Activated CD4-positive, alpha-beta T cell treated with anti-CD3 and anti-CD28 coated beads, Interleukin-2, Interleukin-6, amounts not matched to agents 100 ng/mL and 50 ng/mL, durations not matched to agents 16 hours and 8 hours (primary cell): Measurements from ENCODE around the gene HPSE2.
A peak's percentile ranks its signal among the peaks of the same experiment; 100 is the strongest.

Source experiments
- DNase-seq: peaks from one replicate; pipeline ENCODE4 v3.0.0-alpha.2; 2020

Gene HPSE2

DNA sequence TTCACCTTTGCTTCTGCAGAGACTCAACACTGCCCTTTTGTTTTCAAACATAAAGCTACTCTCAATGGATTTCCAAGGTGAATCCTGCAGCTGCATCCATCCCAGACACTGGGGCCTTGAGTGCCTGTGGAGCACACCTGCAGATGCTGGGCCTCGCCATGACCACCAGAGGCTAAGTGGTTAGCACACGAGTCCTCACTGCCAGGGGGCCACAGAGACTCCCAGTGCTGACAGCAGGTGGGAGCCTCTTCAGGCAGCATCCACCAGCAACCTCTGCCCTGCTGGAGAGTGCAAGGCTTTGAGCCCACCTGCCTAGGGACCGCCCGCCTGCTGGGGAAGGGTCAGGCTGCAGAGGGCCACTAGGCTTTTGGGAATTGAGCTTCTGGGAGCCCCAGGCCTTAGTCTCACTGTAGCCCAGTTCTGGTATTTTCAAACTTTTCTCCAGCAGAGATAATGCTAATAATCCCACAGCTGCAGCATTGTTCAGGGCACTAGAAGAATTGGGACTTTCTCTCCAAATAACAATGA, 779.5 kb downstream of the HPSE2 start:
- DNase-seq, result no peak

DNA sequence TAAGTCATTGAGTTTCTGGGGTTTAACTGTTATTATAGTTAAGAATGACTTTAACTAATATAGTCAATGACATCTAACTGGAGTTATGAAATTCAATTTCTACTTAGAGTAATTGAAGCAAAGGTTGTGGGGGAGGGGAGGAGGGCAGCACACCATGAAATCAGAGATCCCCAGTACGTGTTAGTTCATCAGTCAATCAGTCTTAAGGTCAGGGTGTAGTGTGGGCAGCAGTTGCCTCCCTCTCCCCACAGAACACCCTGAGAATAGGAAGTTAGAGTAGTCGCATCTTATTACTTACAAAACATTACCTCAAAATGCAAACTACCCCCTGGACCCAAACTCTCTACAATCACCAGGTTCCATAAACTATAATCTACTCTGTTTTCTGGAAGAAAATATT, 781.9 kb downstream of the HPSE2 start:
- no peak for DNase-seq

DNA sequence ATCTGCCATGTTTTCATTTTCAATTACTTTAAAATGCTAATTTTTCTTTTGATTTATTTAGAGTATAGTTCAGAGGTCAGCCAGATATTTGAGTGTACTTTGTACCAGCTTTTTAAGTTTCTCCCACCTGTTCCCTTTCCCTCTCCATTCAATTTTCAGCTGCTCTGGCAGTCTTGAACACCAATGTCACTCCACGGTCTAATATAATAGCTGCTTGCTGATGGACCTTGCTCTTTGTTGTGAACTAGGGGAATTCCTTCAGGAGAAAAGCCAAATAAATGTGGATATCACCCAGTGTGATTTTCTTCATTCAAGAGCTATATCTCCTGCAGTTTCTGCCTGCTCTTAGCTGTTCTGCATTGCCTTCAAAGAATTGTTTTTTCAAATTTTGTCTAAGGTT, 785.0 kb downstream of the HPSE2 start:
- no peak for DNase-seq

DNA sequence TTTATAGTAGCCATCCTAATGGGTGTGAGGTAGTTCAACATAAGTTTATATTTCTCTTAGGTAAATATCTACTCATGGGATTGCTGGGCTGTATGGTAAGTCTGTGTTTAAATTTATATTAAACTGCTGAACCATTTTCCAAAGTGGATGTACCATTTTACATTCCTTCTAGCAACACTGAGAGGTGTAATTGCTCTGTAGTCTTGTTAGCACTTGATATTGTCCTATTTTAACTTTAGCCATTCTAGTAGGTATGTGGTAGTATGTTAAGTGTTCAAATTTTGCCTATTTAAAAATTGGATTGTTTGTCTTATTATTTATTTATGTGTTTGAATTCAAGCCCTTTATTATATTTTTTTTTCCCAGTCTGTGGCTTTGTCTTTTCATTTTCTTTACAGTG, 786.4 kb downstream of the HPSE2 start:
- DNase-seq, result no peak

DNA sequence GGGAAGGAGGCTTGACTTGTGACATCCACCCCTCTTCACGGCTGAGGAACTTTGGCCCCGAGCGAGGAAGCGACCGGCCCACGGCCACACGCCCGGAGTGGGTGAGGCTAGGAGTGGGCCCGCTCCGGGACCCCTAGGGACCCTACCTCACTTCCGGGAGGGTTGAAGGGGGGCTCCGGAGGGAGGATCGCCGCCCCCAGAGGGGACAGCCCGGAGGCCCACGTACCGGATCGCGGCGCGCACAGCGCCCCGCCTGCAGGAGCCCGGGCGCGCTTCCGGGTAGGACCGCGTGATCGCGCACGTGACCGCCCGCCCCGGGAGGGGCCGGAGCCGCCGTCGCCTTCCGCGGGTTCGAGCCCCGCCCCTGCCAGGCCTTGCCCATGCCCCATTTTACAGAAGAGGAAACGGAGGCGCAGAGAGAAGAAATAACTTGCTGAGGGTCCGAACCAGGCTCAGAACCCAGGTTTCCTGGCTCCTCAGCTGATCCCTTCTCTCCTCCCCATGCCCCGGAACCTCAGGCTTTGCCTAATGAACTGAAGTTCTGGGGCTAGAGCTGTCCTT, 788.9 kb downstream of the HPSE2 start, which contains the start of gene HPS1:
HPS1 (minus strand) TSS at position 275 of the 561 bp plus-strand sequence. CDS start 3,695 bp downstream, outside the sequence.
- peak; percentile 90 for DNase-seq

DNA sequence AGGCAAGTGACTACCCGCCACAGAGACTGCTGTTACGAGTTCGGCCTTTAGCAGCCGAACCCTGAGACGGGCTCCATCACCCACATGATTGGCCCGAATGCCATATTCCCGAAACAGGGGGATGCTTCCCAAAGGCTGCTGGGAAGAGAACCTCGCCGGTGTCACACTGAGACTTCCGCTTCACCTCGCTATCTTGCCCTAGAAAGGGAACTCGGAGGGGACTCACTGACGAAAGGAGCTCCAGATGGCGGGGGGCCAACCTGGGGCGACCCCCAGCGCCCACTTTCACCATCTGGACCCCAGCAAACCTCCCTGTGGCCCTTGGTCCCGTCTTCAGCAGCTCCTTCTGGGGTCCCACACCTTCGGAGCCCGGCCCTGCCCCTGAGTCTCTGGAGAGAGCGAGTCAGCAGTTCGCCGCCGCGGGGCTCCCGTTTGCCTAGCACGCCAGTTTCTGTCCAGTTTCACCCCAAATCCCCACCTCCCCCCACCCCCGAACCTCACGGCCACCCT, 789.4 kb downstream of the HPSE2 start:
- DNase-seq, result peak; percentile 44

DNA sequence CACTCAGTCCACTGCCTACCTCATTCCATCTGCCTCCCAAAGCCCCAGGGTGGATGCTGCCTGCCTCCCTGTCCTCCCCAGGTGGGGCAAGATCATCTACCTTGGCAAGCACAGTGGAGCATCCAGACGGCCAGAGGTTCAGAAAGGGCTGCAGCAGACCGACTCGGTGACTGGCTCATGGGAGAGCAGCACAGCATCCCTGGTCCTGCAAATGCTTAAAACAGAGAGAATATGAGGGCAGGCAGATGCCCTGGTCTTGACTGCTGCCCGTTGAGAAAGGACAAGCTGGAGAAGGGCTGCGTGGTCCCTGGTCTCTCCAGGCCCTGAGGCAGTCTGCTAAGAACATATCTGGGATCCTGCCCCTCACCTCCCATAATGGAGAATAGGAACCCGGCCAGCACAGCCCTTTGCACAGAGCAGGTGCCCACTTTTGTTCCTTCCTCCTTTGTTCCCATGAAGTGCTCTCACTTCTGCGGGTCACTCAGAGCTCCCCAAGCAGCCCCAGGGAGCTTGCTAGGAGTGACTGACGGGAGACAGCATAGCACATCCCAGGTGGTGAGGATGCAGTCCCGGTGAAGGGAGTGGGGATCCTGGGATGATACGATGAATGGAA, 790.3 kb downstream of the HPSE2 start:
- no peak for DNase-seq

DNA sequence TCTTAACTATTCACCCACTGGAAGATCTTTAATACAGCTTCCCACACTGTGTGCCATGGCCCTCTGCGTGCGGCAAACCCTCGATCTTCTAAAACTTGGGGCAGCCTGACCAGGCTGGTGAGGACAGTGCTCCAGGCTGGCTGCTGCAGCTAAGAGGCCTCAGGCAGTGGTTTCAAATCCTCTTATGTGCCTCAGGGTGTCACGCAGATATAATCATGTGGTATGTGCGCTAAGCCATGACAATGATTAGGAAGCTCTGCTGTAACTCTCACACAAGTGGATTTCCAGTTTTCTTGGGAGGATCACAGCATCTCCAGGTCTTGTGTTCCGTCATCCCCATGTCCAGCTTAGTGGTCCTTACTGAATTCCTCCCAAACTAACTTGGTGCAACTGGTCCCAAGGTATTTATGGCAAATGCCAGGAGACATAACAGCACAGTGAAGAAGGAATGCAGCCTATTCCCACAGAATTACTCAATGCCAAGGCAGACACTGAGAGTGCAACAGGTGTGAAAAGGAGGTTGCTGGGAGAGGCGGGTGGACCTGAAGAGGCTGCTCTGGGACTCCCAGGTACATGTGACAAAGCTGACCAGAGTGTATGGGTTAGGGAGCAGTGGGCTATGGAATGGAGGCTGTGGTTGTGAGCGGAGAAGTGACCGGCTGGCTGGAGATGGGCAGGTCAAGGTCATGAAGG, 791.2 kb downstream of the HPSE2 start:
- DNase-seq, result no peak

DNA sequence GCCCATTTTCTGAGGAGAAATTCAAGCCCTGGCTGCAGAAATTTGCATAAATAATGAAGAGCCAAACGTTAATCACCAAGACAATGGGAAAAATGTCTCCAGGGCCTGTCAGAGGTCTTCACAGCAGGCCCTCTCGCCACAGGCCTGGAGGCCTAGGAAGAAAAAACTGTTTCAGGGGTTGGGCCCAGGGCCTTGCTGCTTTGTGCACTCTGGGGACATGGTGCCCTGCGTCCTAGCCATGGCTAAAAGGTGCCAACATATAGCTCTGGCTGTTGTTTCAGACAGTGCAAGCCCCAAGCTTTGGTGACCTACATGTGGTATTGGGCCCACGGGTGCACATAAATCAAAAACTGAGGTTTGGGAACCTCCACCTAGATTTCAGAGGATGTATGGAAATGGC, 796.9 kb downstream of the HPSE2 start:
- no peak for DNase-seq

DNA sequence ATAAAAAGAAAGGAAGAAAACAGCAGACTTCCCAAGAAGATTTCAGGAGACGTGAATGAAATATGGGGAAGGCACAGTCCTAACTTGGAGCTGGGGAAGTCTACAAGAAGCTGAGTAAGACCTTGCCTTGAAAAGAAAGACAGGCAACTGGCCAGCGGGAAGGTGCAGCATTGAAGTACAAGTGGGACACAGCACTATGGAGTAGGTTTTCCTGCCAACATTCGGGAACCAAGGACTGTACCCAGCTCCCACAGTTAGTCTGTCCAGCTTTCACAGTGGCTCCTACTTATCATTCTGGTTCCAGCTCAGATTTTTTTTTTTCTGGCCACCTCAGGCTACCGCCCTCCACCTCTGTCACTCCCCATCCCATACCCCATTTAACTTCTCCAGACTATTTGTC, 798.9 kb downstream of the HPSE2 start:
- no peak for DNase-seq

DNA sequence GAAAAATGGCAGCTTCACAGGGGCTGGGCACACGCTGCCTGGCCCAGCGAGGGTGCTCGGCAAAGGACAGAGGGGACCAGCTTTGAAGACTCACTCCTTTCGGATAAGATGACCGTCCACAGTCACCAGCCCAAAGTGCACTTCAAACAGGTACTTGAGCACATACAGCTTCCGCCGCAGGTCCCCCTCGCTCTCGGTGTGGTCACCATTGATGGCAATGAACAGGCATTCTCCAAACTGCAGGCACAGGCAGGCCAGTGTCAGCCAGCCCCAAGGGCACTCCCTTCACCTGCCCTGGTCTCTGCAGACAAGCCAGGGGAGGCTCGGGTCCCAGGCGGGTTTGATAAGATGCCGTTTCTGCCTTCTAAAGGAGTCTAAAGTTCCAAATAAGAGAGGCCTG, 800.5 kb downstream of the HPSE2 start:
- no peak for DNase-seq

DNA sequence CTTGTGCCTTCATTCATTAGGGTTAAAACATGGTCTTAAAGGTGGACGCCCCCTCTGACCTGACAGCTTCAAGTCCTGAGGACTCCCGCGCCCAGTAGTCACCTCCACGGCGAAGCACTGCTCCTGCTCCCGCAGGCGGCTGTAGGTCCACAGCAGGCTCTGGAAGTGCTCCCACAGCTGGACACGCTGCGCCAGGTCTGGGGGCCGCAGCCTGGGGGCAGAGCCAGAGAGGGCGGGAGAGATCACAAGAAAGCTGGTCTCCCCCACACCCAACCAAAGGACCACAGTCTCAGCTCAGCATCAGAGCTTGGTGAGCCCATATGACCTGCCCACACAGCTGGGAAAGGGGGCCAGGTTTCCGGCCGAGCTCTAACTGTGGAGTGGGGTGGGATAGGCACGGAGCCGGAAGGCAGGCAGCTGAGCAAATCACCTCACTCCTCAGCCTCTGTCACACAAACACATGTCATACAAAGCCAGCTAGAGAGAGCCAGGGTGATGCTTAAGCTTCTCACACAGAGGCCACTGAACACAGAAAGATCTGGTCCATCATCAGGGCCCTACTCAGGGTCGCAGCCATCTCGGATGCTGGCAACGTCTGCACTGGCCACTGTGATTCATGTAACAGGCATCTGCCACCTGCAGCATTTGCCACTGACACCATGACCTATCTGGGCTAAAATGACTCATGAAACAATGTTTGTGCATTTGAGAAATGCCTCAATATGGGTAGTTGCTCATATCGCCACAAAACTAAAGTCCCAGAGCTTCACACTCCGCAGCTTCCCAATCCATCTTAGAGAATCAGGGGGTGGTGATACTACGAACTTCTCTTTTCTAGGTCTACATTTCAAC, 801.5 kb downstream of the HPSE2 start:
- no peak for DNase-seq

DNA sequence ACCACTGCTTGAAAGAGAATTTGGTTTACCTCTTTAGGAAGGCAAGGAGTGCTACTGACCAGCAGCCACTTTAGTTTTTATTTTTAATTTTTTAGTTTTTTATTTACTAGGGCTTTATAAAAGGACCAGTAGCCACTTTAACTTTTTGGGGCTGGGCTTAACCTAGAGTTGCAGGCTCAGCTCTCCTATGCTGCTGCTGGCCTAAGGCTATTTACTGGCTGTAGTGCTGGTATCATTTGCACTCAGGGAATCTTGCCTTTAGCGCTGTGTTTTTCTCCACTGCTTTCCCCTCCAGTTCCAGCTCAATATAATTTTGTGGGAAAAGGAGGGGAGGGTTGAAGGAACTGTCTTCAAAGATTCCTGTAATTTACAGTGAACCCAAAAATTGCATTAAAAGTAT, 802.3 kb downstream of the HPSE2 start:
- no peak for DNase-seq

DNA sequence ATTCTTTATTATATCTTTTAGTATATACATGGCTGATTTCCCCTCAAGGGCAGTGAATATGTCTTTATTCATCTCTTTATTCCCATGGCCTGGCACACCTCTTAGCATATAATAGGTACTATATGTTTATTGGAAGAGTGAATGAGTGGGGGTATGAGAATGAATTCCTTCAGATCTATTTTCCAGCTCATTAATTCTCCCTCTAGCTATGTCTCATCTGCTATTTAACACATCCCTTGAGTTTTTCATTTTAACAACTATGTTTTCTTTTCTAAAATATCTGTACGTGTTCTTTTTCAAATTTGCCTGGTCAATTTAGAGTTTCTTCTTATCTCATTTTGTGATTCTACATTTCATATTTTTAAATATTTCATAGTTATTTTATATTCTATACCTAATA, 803.3 kb downstream of the HPSE2 start:
- DNase-seq, result no peak

DNA sequence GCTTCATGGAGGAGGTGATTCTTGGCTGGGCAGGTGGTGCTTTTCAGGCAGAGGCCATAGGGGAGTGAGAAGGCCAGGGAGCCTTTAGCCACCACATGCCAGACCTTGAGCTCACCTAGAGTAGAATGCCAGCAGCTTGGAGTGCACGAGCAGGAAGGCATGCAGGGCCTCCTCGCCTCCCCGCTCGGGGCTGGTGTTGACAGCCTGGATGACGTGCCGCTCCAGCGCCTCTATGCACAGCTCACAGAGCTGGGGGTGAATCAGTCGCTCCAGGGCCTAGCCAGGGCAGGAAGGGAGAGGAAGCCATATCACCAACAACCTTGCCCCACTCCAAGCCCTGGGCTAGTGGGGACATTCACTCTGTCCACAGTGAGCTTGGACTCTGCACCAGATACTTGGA, 804.6 kb downstream of the HPSE2 start:
- DNase-seq, result no peak

DNA sequence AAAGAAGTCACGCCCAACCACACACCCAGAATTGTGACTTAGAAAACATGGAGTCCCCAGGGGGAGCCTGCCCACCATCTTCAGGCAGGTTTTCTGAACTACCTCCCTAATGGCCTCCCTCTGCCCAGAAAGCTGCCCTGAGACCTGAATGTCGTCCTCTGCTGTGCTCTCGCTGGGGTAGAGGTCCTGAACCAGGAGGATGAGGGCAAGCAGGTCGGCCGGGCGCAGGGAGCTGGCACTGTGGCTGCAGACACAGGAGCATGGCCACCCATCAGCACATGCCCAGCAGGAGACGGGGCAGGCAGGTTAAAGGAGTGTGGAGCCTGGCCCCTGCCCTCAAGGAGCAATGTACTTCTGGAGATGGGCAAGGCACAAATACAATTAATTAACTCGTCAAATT, 805.2 kb downstream of the HPSE2 start:
- DNase-seq, result no peak

DNA sequence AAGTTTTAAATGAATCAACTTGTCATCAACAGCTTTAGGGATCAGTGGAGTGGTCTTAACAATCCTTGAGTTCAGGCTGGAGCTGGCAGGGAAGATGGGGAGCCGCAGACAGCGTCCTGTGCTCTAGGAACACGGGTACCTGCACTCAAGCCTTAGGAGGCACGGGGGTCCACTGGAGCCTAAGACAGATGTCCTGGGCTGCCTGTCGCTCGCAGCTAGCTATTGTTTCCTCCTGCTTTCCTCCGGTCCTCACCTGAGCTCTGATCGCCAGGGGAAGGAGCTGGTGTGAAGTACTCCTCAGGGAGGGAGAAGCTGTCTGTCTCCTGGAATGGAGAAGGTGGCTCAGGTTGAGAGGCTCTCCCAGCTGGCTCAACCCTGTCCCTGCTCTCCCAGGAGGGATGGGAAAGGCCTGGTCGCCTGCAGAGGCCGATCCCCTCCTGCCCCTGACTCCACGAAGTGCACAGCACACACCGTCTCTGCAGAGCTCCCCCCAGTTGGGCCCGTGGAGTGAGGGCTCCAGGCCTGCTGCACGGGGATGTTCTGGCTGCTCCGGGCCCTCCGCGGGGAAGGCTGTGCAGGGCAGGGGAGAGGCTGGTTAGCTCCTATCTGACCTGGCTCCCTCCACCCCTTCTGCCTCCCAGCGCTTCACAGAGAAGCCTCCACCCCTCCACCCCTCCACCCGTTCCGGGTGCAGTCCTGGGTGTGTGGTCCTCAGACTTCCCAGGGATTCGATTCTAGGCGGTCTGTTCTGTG, 806.2 kb downstream of the HPSE2 start:
- no peak for DNase-seq

DNA sequence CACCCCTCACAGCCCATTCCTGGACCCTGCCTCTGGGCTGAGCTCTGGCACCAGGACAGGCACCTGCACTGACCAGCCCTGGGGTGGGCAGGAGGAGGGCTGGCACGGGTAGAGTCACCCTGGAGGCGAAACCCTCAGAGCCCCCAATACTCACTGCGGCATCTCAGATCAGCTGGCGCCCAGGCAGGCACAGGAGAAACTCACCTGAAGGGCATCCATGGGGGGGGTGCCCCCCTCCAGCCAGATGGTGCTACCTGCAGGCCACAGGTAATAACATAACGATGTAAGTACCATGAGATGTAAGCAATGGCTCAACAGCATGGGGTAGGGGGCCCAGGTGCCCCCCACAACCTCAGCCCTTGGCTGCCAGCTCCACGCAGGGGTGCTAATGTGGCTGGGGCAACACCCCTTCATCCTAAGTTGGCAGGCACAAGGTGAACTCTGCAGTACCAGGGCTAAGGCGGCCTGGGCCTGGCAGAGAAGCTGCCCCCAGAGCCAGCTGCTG, 808.6 kb downstream of the HPSE2 start:
- DNase-seq, result no peak

DNA sequence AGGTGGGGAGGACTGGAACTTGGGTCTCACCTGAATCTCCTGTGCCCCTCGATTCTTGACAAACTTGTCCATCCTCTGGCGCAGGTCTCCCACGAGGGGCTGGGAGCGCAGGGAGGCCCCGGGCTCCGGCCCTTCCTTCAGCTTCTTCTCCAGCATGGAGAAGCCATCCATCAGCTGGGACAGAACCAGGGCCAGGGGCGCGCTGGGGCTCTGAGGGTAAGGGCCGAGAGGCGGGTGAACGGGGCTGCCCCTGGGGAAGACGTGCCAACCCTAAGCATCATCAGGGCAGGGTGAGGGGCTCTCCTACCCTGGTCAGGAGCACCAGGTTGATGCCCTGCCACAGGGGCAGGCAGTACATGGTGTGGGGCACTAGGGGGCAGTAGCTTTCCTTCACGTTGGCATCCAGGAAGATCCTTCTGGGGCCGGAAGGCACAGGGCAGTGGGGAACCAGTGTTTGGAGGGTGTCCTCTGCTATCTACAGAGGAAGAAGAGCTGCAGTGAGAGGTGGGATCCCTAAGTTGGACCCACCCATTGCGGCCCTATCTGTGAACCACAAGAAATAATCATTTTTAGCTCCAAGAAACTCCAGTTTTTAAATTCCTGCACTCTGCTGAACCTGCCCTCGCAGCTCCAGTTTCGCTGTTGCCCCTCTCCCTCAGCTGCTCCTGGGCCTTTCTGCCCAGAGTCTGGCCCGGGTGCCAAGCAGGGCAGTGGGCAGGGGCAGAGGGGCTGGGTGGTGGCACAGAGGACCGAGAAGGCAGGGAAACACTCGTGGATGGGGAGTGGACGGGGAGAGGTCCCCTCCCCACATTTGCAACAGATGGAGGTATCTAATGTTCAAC, 809.9 kb downstream of the HPSE2 start:
- DNase-seq, result peak; percentile 68

DNA sequence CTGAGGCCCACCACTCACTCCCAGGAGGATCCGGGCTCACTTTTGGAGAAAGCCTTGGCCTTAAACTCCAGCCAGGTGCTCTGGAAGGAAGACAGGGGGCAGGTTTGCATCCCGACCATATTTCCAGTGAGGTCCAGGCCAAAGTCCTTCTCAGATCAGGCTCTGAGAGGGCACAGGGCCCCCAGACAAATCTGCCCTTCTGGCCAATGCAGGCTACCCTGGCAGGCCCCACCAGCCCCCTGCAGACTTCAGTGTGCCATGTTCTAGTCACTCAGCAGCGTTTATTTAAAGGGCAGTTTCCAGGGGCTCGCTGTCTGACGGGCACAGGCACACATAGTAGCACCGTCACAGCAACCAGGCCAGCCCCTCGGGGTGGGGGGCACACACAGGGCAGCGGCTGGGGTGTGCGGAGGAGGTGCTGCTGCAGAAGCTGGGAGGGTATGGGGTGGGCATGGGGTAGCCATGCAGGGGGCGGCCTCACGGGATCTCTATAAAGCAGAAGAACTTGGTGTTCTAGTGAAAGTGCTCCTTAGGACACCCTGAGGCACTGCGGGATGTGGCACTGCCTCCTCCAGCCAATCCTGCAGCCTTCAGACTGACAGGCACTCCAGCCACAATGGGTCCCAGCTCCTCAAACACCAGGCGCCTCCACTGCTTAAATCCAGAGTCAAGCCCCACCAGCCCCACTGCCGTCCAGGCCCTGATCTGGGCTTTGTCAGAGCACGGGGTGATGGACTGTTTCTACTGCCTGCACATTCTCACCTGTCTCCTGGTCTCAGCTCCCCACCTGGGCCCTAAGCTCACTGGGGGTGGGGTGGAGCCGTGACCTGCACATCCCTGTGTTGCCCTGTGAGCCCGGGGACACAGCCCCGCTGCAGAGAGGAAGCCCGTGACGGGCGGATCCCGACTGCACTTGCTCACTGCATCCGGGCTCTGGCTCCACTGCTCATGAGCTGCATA, 811.1 kb downstream of the HPSE2 start:
- DNase-seq, result no peak
